MM.1S (cell line): ENCODE data around the gene COX10.
"Not testable (repeated sequence)": the region's sequence is repeated elsewhere in the genome, so short reads cannot be mapped to it uniquely, and the experiment has no call there.

ENCODE experiments used
- CTCF ChIP-seq: fragments of 300-600 bp; sonication (generic); IDR thresholded peaks from 2 replicates; pipeline ENCODE4 v1.5.1; 2016; ENCODE audit warnings: antibody characterized with exemption, low read length, mixed read lengths
- EZH2phosphoT487 ChIP-seq: fragments of 300-600 bp; sonication (generic); IDR thresholded peaks from 2 replicates; pipeline ENCODE4 v1.6.1; 2018; ENCODE audit warnings: antibody characterized with exemption, low read length

- TF ChIP-seq CTCF, EZH2phosphoT487: not testable (repeated sequence)
These were observed 167.5 kb downstream of the COX10 start, which contains the start of gene CDRT15 for GRCh38 chr17:14236762-14237161.
